Endometrial microvascular endothelial cells (primary cell): ENCODE data around the gene ATP5PO. TPM values are rescaled to one million over a fixed set of nuclear protein-coding genes. Genes with fewer than 3 reads are reported as not detected.

ENCODE experiments used
- in situ Hi-C: cut with HindIII; loops from 2 replicates; pipeline ENCODE4 v1.10.0; 2017; ENCODE audit warnings: low sequenced_read_pairs, low pct_unique_long_range_greater_than_20kb; ENCODE audit errors: inconsistent ontology term
- total RNA-seq: library from RNA; depleted of rRNA; stranded (reverse); fragments of >200 nt; gene quantifications from one replicate; pipeline ENCODE4 v1.2.3, GENCODE V29; 2015; ENCODE audit errors: inconsistent ontology term

ATP5PO gene
- total RNA-seq, 1 donor from 2014 or later, result 258 TPM

DNA sequence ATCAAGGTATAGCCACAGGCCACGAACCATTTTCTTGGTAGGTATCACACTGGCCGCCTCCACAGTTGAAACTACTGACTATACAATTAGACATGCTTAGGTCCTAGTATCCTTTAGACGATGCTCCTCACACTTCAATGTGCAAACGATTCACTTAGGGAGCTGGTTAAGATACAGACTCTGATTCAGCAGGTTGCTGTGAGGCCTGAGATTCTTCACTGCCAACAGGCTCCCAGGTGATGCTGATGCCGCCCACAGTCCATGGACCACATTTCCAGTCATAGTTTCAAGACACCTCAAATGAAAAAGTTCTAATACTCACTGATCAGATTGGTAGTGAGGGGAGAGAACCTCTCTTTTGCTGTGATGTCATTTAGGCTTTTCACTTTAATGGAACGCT lies 6.8 kb downstream of the ATP5PO start:
- in situ Hi-C loops, result no loop called here

DNA sequence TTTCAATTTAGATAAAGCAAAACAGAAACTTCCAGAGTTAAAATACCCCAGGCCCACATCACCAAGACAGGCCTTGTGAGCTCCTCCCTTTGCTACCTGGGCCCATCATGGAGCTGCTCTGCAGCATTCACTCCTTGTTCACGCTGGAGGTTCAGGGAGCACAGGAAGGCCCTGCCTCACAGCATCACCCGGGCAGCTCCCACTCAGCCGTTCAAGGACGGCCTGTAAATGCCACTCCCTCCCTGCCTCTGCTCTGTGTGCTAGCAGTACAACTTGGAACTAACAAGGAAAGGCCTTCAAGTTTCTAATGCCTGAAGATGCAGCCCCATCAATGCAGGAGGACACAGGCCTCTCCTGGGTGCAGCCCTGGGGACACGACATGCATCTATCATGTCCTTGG lies 11.6 kb downstream of the ATP5PO start:
- in situ Hi-C loops, result no loop called here

DNA sequence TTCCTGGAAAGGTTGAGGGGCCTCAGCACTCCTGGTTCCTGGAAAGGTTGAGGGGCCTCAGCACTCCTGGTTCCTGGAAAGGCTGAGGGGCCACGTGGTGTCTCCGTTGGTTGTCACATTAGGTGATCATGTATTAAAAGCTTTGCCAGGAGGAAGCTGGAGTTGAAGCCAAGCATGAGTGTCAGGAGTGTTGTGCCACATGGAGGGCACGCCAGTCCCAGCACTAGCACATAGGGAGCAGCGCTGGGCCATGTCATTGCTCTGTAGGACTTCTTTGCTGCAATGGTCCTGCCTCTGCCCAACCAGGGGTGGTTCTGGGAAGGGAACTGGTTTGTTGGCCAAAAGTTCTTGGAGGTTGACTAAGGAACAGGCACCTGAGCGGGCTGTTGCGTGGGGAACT lies 13.3 kb downstream of the ATP5PO start:
- in situ Hi-C loops, result no loop called here

GRCh38 chr21:33901412-33902288 lies 14.0 kb downstream of the ATP5PO start:
- in situ Hi-C loops, result no loop called here

- in situ Hi-C loops, result no loop called here
These were observed 16.4 kb downstream of the ATP5PO start for GRCh38 chr21:33899199-33899598.

GRCh38 chr21:33898586-33898985 lies 17.0 kb downstream of the ATP5PO start:
- in situ Hi-C loops, result no loop called here

GRCh38 chr21:33897739-33898138 lies 17.9 kb downstream of the ATP5PO start:
- in situ Hi-C loops, result no loop called here

- in situ Hi-C loops, result no loop called here
These were observed 18.5 kb downstream of the ATP5PO start for GRCh38 chr21:33897098-33897497.

- in situ Hi-C loops, result no loop called here
These were observed 18.9 kb downstream of the ATP5PO start for GRCh38 chr21:33896691-33897090.

GRCh38 chr21:33895356-33895755 lies 20.2 kb downstream of the ATP5PO start:
- in situ Hi-C loops, result no loop called here

DNA sequence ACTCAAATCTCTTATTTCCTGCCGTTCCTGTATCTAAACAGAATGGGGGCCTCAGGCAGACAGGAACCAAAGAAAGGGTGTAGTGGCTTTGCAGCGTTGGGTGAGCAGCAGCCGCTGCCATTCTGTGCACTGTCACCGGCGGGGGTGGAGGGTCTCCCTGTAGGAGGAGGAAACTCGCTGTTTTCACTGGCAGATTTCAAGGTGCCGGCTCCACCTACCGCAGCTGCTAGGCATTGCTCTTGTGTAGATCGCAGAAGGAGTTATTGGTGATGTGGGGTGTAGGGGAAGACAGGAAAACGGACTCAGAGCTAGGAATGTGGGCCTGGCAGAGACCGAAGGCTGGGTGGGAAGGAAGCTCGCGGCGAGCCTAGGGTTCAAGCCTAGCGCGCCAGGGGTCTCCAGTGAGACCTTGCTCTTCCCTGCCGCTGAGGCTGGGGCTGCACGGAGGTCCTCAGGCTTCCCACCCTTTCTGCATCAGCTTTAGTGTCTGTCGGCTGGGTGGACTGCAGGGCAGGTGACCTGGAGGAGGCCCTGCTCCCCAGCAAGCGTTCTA lies 20.8 kb downstream of the ATP5PO start:
- in situ Hi-C loops, result no loop called here

DNA sequence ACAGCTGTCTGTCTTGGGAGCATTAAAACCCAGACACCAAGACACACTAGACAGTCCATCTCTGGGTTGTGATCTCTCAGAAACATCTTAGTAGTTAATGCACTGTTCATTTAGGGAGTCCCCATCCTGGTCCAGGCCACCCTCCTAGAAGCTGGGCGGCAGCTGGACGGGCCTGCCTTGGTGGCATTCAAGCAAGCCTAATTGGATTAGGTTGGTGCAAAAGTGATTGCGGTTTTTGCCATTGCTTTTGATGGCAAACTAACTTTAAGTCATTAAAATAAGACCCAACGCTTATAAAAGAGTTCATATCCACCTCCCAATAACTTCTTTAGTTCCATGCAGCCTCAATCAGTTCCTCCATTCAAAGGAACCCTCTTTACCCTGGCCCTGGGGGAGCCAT lies 21.7 kb downstream of the ATP5PO start:
- in situ Hi-C loops, result no loop called here

GRCh38 chr21:33892853-33893252 lies 22.8 kb downstream of the ATP5PO start:
- in situ Hi-C loops, result no loop called here

DNA sequence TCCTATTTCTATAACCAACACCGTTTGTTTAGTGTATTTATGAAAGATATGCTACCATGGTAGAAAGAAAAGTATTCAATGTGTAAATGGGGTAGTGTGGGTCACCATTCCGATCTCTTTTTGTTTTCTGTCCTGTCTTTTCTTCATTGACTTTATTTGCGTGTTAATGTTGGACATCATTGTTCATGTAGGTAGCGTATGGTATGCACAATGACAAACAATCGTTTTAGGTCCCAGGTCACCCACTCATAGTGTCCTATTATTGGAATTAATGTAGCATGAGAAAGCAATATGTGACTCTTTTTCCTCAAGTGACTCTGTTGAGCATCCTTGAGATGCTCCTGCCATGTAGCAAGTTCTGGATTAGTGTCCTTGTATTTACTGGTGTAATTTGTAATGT lies 25.4 kb downstream of the ATP5PO start:
- in situ Hi-C loops, result no loop called here

GRCh38 chr21:33886321-33886720 lies 29.3 kb downstream of the ATP5PO start:
- in situ Hi-C loops, result no loop called here

DNA sequence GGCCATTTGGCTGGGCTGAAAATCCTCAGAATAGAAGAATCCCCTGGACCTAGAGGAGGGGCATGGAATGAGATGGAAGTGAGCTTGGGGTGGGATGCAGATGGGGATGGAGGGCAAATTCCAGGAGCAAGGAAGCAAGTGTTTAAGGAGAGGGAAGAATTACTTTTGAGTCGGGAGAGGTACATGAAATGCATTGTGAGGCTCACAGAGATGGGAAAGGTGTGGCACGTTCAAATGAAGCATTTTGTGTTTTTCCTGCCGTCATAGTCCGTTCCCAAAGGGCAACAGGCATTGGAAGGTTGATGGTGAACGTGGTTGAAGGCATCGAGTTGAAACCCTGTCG lies 30.5 kb downstream of the ATP5PO start:
- in situ Hi-C loops, result no loop called here

GRCh38 chr21:33884376-33885171 lies 31.0 kb downstream of the ATP5PO start:
- in situ Hi-C loops, result no loop called here

DNA sequence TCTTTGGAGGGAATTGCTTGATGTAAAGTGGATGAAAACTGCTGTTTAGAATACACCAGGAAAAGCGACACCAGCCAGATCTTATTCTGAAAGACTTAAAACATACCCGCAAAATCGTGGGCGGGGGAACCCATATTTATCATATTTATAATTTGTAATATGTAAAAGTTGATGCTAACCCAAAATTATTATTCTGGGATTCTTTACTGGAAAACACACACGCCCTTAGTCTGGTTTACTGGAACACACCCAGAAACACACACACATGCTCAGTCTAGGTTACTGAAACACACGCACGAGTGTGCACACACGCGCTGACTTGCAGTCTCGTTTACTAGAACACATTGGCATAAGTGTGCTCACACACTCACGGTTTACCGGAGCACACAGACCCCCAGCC lies 32.5 kb downstream of the ATP5PO start:
- in situ Hi-C loops, result no loop called here

DNA sequence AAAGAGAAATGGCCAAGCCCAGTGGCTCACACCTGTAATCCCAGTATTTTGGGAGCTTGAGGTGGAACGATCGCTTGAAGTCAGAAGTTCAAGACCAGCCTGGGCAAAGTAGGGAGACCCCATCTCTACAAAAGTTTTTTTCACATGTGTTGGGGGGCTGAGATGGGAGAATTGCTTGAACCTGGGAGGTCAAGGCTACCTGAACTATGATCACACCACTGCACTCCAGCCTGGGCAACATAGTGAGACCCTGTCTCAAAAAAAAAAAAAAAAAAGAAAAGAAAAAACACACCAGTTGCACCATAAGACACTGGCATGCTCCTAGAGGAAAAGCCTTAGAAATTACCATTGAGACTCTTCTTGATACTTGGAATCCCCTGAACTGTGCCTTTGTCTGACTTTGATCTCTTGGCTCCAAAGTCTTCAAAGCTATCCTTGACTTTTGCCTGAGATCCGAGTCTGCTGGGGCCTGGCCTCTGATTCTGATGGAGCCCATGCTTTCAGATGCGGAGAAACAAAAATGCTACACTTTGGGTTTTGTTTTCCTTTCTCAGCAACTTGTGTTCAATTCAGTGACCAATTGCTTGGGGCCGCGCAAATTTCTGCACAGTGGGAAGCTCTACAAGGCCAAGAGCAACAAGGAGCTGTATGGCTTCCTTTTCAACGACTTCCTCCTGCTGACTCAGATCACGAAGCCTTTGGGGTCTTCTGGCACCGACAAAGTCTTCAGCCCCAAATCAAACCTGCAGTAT lies 33.7 kb downstream of the ATP5PO start:
- in situ Hi-C loops, result no loop called here
